K562 (cell line): ENCODE results near the gene ADAM30. TPM values are rescaled to one million over a fixed set of nuclear protein-coding genes. Genes with fewer than 3 reads are reported as not detected.

Experiments
- ETV6 ChIP-seq, 3 experiments: fragments of 150-350 bp in 1 of 3; sonication (generic) in 1 of 3; formaldehyde crosslinking in 1 of 3; IDR thresholded peaks; 2 replicates each; pipeline versions ENCODE4 v1.6.1 to v1.8.0; 2014 to 2022; ENCODE audit warnings: borderline replicate concordance in 2 of 3, low read depth in 2 of 3, antibody characterized with exemption in 1 of 3, low read length in 1 of 3, mild to moderate bottlenecking in 1 of 3, missing genetic modification reagents in 1 of 3
- HDGF ChIP-seq: fragments of 450-650 bp; IDR thresholded peaks from 2 replicates; pipeline ENCODE4 v1.6.1; 2016
- IRF2 ChIP-seq: sonication (generic); formaldehyde crosslinking; IDR thresholded peaks from 2 replicates; pipeline ENCODE4 v1.8.1; 2022; ENCODE audit warnings: mild to moderate bottlenecking, missing genetic modification reagents
- KHSRP ChIP-seq: fragments of 450-650 bp; IDR thresholded peaks from 2 replicates; pipeline ENCODE4 v1.6.1; 2017
- PRPF4 ChIP-seq: fragments of 200-400 bp; formaldehyde crosslinking; IDR thresholded peaks from one replicate; pipeline ENCODE4 v1.6.1; 2017; ENCODE audit warnings: low read length, low read depth, mild to moderate bottlenecking; ENCODE audit not compliant: insufficient read depth, poor library complexity, severe bottlenecking
- SNAPC5 ChIP-seq: fragments of 250-450 bp; sonication (Bioruptor Pico); IDR thresholded peaks from 2 replicates; pipeline ENCODE4 v1.8.0; 2021; ENCODE audit warnings: moderate library complexity, mild to moderate bottlenecking, inconsistent platforms
- TFAP4 ChIP-seq: sonication (generic); formaldehyde crosslinking; IDR thresholded peaks from 2 replicates; pipeline ENCODE4 v1.8.0; 2022; ENCODE audit warnings: missing genetic modification reagents, mild to moderate bottlenecking, moderate library complexity, borderline replicate concordance
- ZMIZ1 ChIP-seq, 2 experiments: fragments of 150-350 bp in 1 of 2; IDR thresholded peaks; 2 replicates each; pipeline ENCODE4 v1.6.1; 2012 to 2016; ENCODE audit warnings: low read depth in 2 of 2, low read length in 2 of 2, mild to moderate bottlenecking in 1 of 2, moderate library complexity in 1 of 2
- ZNF174 ChIP-seq: fragments of 250-450 bp; sonication (Bioruptor Pico); IDR thresholded peaks from 2 replicates; pipeline ENCODE4 v1.4.0; 2020; ENCODE audit warnings: mild to moderate bottlenecking
- ZNF407 ChIP-seq: fragments of 450-650 bp; IDR thresholded peaks from 2 replicates; pipeline ENCODE4 v1.6.1; 2016; ENCODE audit warnings: low read depth
- ZNF449 ChIP-seq: fragments of 250-450 bp; sonication (Bioruptor Pico); IDR thresholded peaks from 2 replicates; pipeline ENCODE4 v1.8.0; 2022; ENCODE audit warnings: moderate library complexity, mild to moderate bottlenecking, inconsistent platforms
- polyA plus RNA-seq, 8 experiments: library from polyadenylated mRNA; depleted of rRNA in 4 of 8; stranded (reverse) in 5 of 8; unstranded in 3 of 8; fragments of >200 nt; fragmentation: Nextera tagmentation in 2 of 8; fragmentation: Illumina TruSeq in 1 of 8; extraction: Ambion mirVana in 2 of 8; extraction: Trizol in 1 of 8; gene quantifications; 2 replicates each; pipeline versions ENCODE4 v1.2.1 to v1.2.3, GENCODE V29; 2011 to 2014; ENCODE audit warnings: inconsistent platforms in 1 of 8, missing spikeins in 1 of 8
- total RNA-seq, 7 experiments: library from RNA; depleted of rRNA in 6 of 7; stranded (reverse); fragments of >200 nt in 6 of 7; fragmentation: Illumina TruSeq in 2 of 7; extraction: Trizol in 2 of 7; gene quantifications; 2 replicates each; pipeline versions ENCODE4 v1.2.1 to v1.2.3, GENCODE V29; 2011 to 2021; ENCODE audit warnings: low replicate concordance in 1 of 7

Gene ADAM30
- total and polyA plus RNA-seq, 9 of the 15 experiments (the other 6 are each of a cell fraction or from before 2014, with no cell fraction given): not detected

- no peak for TF ChIP-seq IRF2
- TF ChIP-seq HDGF: no peak
- no peak for TF ChIP-seq KHSRP
- no peak for TF ChIP-seq ZNF174 (CRISPR knock-in tag)
- no peak for TF ChIP-seq ZNF449
- TF ChIP-seq ETV6 (IDR thresholded peaks at IDR 0.05; ENCODE audit: borderline replicate concordance in 1 of 2, low read depth in 2 of 2, low read length in 1 of 2): no peak
- TF ChIP-seq ETV6 (CRISPR knock-in tag; IDR thresholded peaks at IDR 0.05; ENCODE audit: borderline replicate concordance): no peak
- TF ChIP-seq PRPF4: no peak
- no peak for TF ChIP-seq TFAP4 (CRISPR knock-in tag)
- TF ChIP-seq ZNF407: no peak
- TF ChIP-seq SNAPC5: no peak
- TF ChIP-seq ZMIZ1 (IDR thresholded peaks at IDR 0.05; ENCODE audit: low read depth in 2 of 2, low read length in 2 of 2): no peak
- TF ChIP-seq, all 486 proteins: peak for 0
Measured at GRCh38 chr1:119853155-119853554, 43.2 kb downstream of the ADAM30 start (continued).
